GM12878 (cell line): ENCODE measurements around the gene NDST4. TPM values are rescaled to one million over a fixed set of nuclear protein-coding genes. Genes with fewer than 3 reads are reported as not detected.

Experiments
- BHLHE40 ChIP-seq, 2 experiments: fragments of 450-650 bp in 1 of 2; IDR thresholded peaks; 2 replicates each; pipeline ENCODE4 v1.6.1; 2011 to 2017; ENCODE audit warnings: low read depth in 2 of 2, borderline replicate concordance in 1 of 2, improper control_type of control experiment in 1 of 2, low read length in 1 of 2, mild to moderate bottlenecking in 1 of 2
- CBFB ChIP-seq: IDR thresholded peaks from 2 replicates; pipeline ENCODE4 v1.6.1; 2016; ENCODE audit warnings: antibody characterized with exemption, low read depth
- CHD2 ChIP-seq: IDR thresholded peaks from 2 replicates; pipeline ENCODE4 v1.6.1; 2011; ENCODE audit warnings: low read depth, low read length, improper control_type of control experiment, borderline replicate concordance
- FOXM1 ChIP-seq: IDR thresholded peaks from 2 replicates; pipeline ENCODE4 v1.6.1; 2012; ENCODE audit warnings: low read depth, mild to moderate bottlenecking, inconsistent platforms, low read length, moderate library complexity
- GABPA ChIP-seq: IDR thresholded peaks from 2 replicates; pipeline ENCODE4 v1.6.1; 2014; ENCODE audit warnings: antibody characterized with exemption, low read depth, mild to moderate bottlenecking, inconsistent platforms
- NFXL1 ChIP-seq: fragments of 450-650 bp; IDR thresholded peaks from 2 replicates; pipeline ENCODE4 v1.6.1; 2017; ENCODE audit warnings: antibody characterized with exemption, mild to moderate bottlenecking, borderline replicate concordance
- POLR2AphosphoS2 ChIP-seq: IDR thresholded peaks from 2 replicates; pipeline ENCODE4 v1.6.1; 2011; ENCODE audit warnings: low read depth, mild to moderate bottlenecking, low read length, improper control_type of control experiment, moderate library complexity
- RFX5 ChIP-seq: IDR thresholded peaks from 2 replicates; pipeline ENCODE4 v1.6.1; 2011; ENCODE audit warnings: low read depth, low read length, improper control_type of control experiment
- WRNIP1 ChIP-seq: IDR thresholded peaks from 2 replicates; pipeline ENCODE4 v1.6.1; 2011; ENCODE audit warnings: low read depth, low read length, improper control_type of control experiment, borderline replicate concordance
- ZBED1 ChIP-seq: IDR thresholded peaks from 2 replicates; pipeline ENCODE4 v1.6.1; 2016; ENCODE audit warnings: borderline replicate concordance
- polyA plus RNA-seq, 11 experiments: library from polyadenylated mRNA; depleted of rRNA in 4 of 11; unstranded in 6 of 11; stranded (reverse) in 5 of 11; fragments of >200 nt; fragmentation: Nextera tagmentation in 4 of 11; fragmentation: Illumina TruSeq in 1 of 11; extraction: Ambion mirVana in 4 of 11; extraction: Trizol in 1 of 11; gene quantifications; 1 replicate in 1 of 11; 2 replicates in 10 of 11; pipeline versions ENCODE4 v1.2.1 to v1.2.3, GENCODE V29; 2011 to 2016; ENCODE audit warnings: inconsistent platforms in 2 of 11, missing spikeins in 2 of 11, low read depth in 1 of 11
- total RNA-seq, 4 experiments: library from RNA; depleted of rRNA in 3 of 4; stranded (reverse); fragments of >200 nt in 3 of 4; fragmentation: Illumina TruSeq in 1 of 4; extraction: Trizol in 1 of 4; gene quantifications; 2 replicates each; pipeline versions ENCODE4 v1.2.1 to v1.2.3, GENCODE V29; 2013 to 2021
- TF ChIP-seq, protein P1 (sequence below), 3 experiments: IDR thresholded peaks in 2 of 3; conservative IDR thresholded peaks in 1 of 3; 2 replicates each; pipeline ENCODE4 v1.5.1; 2011; ENCODE audit warnings: low read depth in 3 of 3, low read length in 3 of 3, mild to moderate bottlenecking in 3 of 3, control low read depth in 2 of 3, moderate library complexity in 2 of 3, inconsistent platforms in 1 of 3, mixed read lengths in 1 of 3; ENCODE audit not compliant: control insufficient read depth in 2 of 3, insufficient read depth in 1 of 3; ENCODE audit errors: extremely low read depth in 1 of 3
- TF ChIP-seq, protein P2 (sequence below): fragments of 450-650 bp; conservative IDR thresholded peaks from 2 replicates; pipeline ENCODE4 v1.6.1; 2017; ENCODE audit warnings: mild to moderate bottlenecking, moderate library complexity

The NDST4 gene
- total and polyA plus RNA-seq, 10 of the 15 experiments (the other 5 are each of a cell fraction or from before 2014, with no cell fraction given): 0.04 to 0.11 (median 0.07) TPM; not detected in 6

DNA sequence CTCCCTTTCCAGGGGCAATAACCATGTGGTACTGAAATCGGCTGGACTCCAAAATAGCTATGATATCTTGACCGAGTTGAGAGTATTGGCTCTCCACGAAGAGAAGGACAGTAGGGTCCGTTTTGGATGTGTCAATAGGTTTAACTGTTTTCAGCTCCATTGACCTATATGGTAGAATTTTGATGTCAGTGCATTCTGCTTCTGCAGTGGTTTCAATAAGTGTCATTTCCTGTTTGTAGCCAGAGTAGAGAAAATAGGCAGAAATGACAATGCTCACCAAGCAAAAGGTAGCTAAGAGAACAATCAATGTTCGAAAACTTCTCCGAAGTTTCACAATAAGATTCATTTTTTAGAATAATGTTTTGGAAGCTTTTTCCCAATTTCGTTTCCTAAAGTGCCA, 36.7 kb downstream of the NDST4 start (continued):
- TF ChIP-seq, protein P1, sequence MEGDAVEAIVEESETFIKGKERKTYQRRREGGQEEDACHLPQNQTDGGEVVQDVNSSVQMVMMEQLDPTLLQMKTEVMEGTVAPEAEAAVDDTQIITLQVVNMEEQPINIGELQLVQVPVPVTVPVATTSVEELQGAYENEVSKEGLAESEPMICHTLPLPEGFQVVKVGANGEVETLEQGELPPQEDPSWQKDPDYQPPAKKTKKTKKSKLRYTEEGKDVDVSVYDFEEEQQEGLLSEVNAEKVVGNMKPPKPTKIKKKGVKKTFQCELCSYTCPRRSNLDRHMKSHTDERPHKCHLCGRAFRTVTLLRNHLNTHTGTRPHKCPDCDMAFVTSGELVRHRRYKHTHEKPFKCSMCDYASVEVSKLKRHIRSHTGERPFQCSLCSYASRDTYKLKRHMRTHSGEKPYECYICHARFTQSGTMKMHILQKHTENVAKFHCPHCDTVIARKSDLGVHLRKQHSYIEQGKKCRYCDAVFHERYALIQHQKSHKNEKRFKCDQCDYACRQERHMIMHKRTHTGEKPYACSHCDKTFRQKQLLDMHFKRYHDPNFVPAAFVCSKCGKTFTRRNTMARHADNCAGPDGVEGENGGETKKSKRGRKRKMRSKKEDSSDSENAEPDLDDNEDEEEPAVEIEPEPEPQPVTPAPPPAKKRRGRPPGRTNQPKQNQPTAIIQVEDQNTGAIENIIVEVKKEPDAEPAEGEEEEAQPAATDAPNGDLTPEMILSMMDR (IDR thresholded peaks at IDR 0.05 in 2 of 3, conservative IDR thresholded peaks at IDR 0.05 in 1 of 3; ENCODE audit: control insufficient read depth in 2 of 3, extremely low read depth in 1 of 3, insufficient read depth in 1 of 3, low read depth in 3 of 3, low read length in 3 of 3): no peak
- TF ChIP-seq NFXL1 (no peak), CBFB (no peak), BHLHE40 (IDR thresholded peaks at IDR 0.05; ENCODE audit: borderline replicate concordance in 1 of 2, low read depth in 2 of 2, low read length in 1 of 2) (no peak), CHD2 (no peak), POLR2AphosphoS2 (no peak), WRNIP1 (no peak), RFX5 (no peak), FOXM1 (no peak), ZBED1 (no peak), GABPA (no peak)
- TF ChIP-seq, protein P2, sequence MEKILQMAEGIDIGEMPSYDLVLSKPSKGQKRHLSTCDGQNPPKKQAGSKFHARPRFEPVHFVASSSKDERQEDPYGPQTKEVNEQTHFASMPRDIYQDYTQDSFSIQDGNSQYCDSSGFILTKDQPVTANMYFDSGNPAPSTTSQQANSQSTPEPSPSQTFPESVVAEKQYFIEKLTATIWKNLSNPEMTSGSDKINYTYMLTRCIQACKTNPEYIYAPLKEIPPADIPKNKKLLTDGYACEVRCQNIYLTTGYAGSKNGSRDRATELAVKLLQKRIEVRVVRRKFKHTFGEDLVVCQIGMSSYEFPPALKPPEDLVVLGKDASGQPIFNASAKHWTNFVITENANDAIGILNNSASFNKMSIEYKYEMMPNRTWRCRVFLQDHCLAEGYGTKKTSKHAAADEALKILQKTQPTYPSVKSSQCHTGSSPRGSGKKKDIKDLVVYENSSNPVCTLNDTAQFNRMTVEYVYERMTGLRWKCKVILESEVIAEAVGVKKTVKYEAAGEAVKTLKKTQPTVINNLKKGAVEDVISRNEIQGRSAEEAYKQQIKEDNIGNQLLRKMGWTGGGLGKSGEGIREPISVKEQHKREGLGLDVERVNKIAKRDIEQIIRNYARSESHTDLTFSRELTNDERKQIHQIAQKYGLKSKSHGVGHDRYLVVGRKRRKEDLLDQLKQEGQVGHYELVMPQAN: no peak
